H1 (cell line): Measurements from ENCODE around the gene GNAI2. TPM values are rescaled to one million over a fixed set of nuclear protein-coding genes. Genes with fewer than 3 reads are reported as not detected.
A peak's percentile ranks its signal among the peaks of the same experiment; 100 is the strongest.

Experiments used
- CTCF ChIA-PET: fragments of 300-600 bp; sonication (Branson Sonifier 250); formaldehyde crosslinking; loops from one replicate; lab custom pipeline; 2021; ENCODE audit not compliant: partially characterized antibody; lab: Charles Lee
- POLR2A ChIA-PET: fragments of 300-600 bp; sonication (Branson Sonifier 250); formaldehyde crosslinking; loops from one replicate; lab custom pipeline; 2021; ENCODE audit warnings: inconsistent platforms; ENCODE audit not compliant: partially characterized antibody; lab: Charles Lee
- DNase-seq, 2 experiments: peaks; one replicate each; pipeline versions ENCODE4 v3.0.0 to v3.0.0-alpha.2; 2010 to 2022; ENCODE audit warnings: low spot score in 2 of 2, low read depth in 1 of 2, mixed read lengths in 1 of 2
- FAIRE-seq: peaks from 2 replicates; lab custom pipeline; 2011; peaks lifted over from hg19 to GRCh38; lab: Jason Lieb, UNC
- H2AFZ ChIP-seq: 2 replicates; pipeline ENCODE4 v1.8.1; 2012; ENCODE audit warnings: low read length, inconsistent platforms
- H2AK5ac ChIP-seq: 2 replicates; pipeline ENCODE4 v1.6.1; 2013; ENCODE audit warnings: low read depth, low read length
- H2BK120ac ChIP-seq: replicated peaks from 2 replicates; pipeline ENCODE3; 2013; ENCODE audit warnings: low read depth, low read length, inconsistent platforms
- H2BK12ac ChIP-seq: 2 replicates; pipeline ENCODE4 v1.6.1; 2013; ENCODE audit warnings: low read depth, low read length
- H2BK15ac ChIP-seq: 2 replicates; pipeline ENCODE4 v1.6.1; 2013; ENCODE audit warnings: low read length
- H2BK20ac ChIP-seq: 2 replicates; pipeline ENCODE4 v1.6.1; 2013; ENCODE audit warnings: low read length
- H2BK5ac ChIP-seq: 2 replicates; pipeline ENCODE4 v1.6.1; 2013; ENCODE audit warnings: low read depth, low read length
- H3K14ac ChIP-seq: 2 replicates; pipeline ENCODE4 v1.6.1; 2013; ENCODE audit warnings: inconsistent platforms; ENCODE audit not compliant: insufficient read length
- H3K18ac ChIP-seq: 2 replicates; pipeline ENCODE4 v1.6.1; 2013; ENCODE audit warnings: low read length; ENCODE audit errors: extremely low read depth
- H3K23ac ChIP-seq: 2 replicates; pipeline ENCODE4 v1.6.1; 2013; ENCODE audit warnings: inconsistent platforms; ENCODE audit not compliant: insufficient read length
- H3K23me2 ChIP-seq: 2 replicates; pipeline ENCODE4 v1.6.1; 2013; ENCODE audit warnings: low read depth, low read length
- H3K27ac ChIP-seq: 2 replicates; pipeline ENCODE4 v1.6.1; 2011; ENCODE audit warnings: low read depth, low read length, inconsistent platforms
- H3K27me3 ChIP-seq, 4 experiments: replicated peaks in 1 of 4; 1 replicate in 1 of 4; 2 replicates in 3 of 4; pipeline versions ENCODE4 v1.6.1 to v1.8.1; 2011 to 2013; ENCODE audit warnings: low read length in 3 of 4, mild to moderate bottlenecking in 3 of 4, inconsistent platforms in 2 of 4, mixed read lengths in 2 of 4, moderate library complexity in 1 of 4; ENCODE audit not compliant: control insufficient read depth in 3 of 4, insufficient read depth in 3 of 4; ENCODE audit errors: extremely low read depth in 1 of 4
- H3K36me3 ChIP-seq, 4 experiments: 2 replicates each; pipeline versions ENCODE4 v1.6.1 to v1.8.1; 2011 to 2013; ENCODE audit warnings: mild to moderate bottlenecking in 4 of 4, low read length in 3 of 4, moderate library complexity in 2 of 4, control low read depth in 1 of 4, inconsistent platforms in 1 of 4; ENCODE audit not compliant: insufficient read depth in 4 of 4, control insufficient read depth in 2 of 4
- H3K4ac ChIP-seq: replicated peaks from 2 replicates; pipeline ENCODE3; 2013; ENCODE audit warnings: low read length, low read depth, mixed read lengths, inconsistent platforms; ENCODE audit not compliant: insufficient read length
- H3K4me1 ChIP-seq, 4 experiments: replicated peaks in 1 of 4; 1 replicate in 1 of 4; 2 replicates in 3 of 4; pipeline versions ENCODE4 v1.6.1 to v1.8.1; 2011 to 2013; ENCODE audit warnings: low read length in 3 of 4, inconsistent platforms in 2 of 4, mixed read lengths in 1 of 4; ENCODE audit not compliant: insufficient read depth in 4 of 4, control insufficient read depth in 3 of 4
- H3K4me2 ChIP-seq, 2 experiments: 2 replicates each; pipeline versions ENCODE4 v1.6.1 to v1.8.1; 2011 to 2013; ENCODE audit warnings: low read depth in 2 of 2, low read length in 2 of 2, control low read depth in 1 of 2, inconsistent platforms in 1 of 2, mild to moderate bottlenecking in 1 of 2; ENCODE audit not compliant: insufficient read depth in 1 of 2
- H3K4me3 ChIP-seq, 4 experiments: fragments of 200-600, 300-600 bp in 1 of 4; sonication (generic), shearing (Covaris generic), sonication (Bioruptor Twin) in 1 of 4; 2 replicates each; pipeline versions ENCODE4 v1.5.1 to v1.8.1; 2011 to 2016; ENCODE audit warnings: low read length in 4 of 4, low read depth in 3 of 4, control low read depth in 2 of 4, inconsistent platforms in 2 of 4, mild to moderate bottlenecking in 2 of 4, mixed read lengths in 1 of 4, moderate library complexity in 1 of 4; ENCODE audit not compliant: insufficient read depth in 2 of 4; ENCODE audit errors: extremely low read depth in 1 of 4
- H3K56ac ChIP-seq: replicated peaks from 2 replicates; pipeline ENCODE3; 2013; ENCODE audit warnings: low read depth, mild to moderate bottlenecking, mixed read lengths, low read length, inconsistent platforms; ENCODE audit not compliant: insufficient read length
- H3K79me1 ChIP-seq: 2 replicates; pipeline ENCODE4 v1.6.1; 2013; ENCODE audit warnings: low read depth, low read length, control low read depth
- H3K79me2 ChIP-seq, 2 experiments: 2 replicates each; pipeline versions ENCODE4 v1.6.1 to v1.8.1; 2012 to 2013; ENCODE audit warnings: low read length in 2 of 2, mild to moderate bottlenecking in 2 of 2, inconsistent platforms in 1 of 2; ENCODE audit not compliant: insufficient read depth in 2 of 2, control insufficient read depth in 1 of 2
- H3K9ac ChIP-seq, 4 experiments: replicated peaks in 1 of 4; 1 replicate in 1 of 4; 2 replicates in 3 of 4; pipeline versions ENCODE4 v1.6.1 to v1.8.1; 2011 to 2013; ENCODE audit warnings: low read depth in 3 of 4, low read length in 3 of 4, control low read depth in 2 of 4, mild to moderate bottlenecking in 2 of 4, moderate library complexity in 2 of 4, inconsistent platforms in 1 of 4; ENCODE audit errors: extremely low read depth in 1 of 4
- H3K9me3 ChIP-seq, 2 experiments: 2 replicates each; pipeline versions ENCODE4 v1.6.1 to v1.8.1; 2012 to 2013; ENCODE audit warnings: mild to moderate bottlenecking in 2 of 2, moderate library complexity in 2 of 2, control low read depth in 1 of 2, inconsistent platforms in 1 of 2, low read depth in 1 of 2, low read length in 1 of 2, mixed read lengths in 1 of 2; ENCODE audit not compliant: insufficient read depth in 2 of 2
- H4K20me1 ChIP-seq, 2 experiments: replicated peaks in 1 of 2; 2 replicates each; pipeline versions ENCODE3 to v1.8.1; 2011 to 2013; ENCODE audit warnings: inconsistent platforms in 2 of 2, low read length in 2 of 2, mild to moderate bottlenecking in 1 of 2; ENCODE audit not compliant: insufficient read depth in 2 of 2, control insufficient read depth in 1 of 2
- H4K5ac ChIP-seq: 2 replicates; pipeline ENCODE4 v1.6.1; 2013; ENCODE audit warnings: low read length, low read depth, mixed read lengths, inconsistent platforms; ENCODE audit not compliant: insufficient read length
- H4K8ac ChIP-seq: 2 replicates; pipeline ENCODE4 v1.8.0; 2013; ENCODE audit warnings: mild to moderate bottlenecking, moderate library complexity, low read length, inconsistent platforms; ENCODE audit not compliant: insufficient read depth; ENCODE audit errors: extremely low read depth
- H4K91ac ChIP-seq: replicated peaks from 2 replicates; pipeline ENCODE3; 2013; ENCODE audit warnings: low read length, mixed read lengths, inconsistent platforms; ENCODE audit not compliant: insufficient read length
- ATF3 ChIP-seq: IDR thresholded peaks from 2 replicates; pipeline ENCODE4 v1.6.1; 2011; ENCODE audit warnings: low read depth, mild to moderate bottlenecking, low read length; ENCODE audit not compliant: insufficient read depth
- EGR1 ChIP-seq: IDR thresholded peaks from 2 replicates; pipeline ENCODE4 v1.6.1; 2011; ENCODE audit warnings: low read depth, low read length, borderline replicate concordance
- EZH2 ChIP-seq: fragments of 200-600 bp; sonication (generic); IDR thresholded peaks from 2 replicates; pipeline ENCODE4 v1.7.1; 2012; ENCODE audit warnings: low read depth, mild to moderate bottlenecking, moderate library complexity, low read length, inconsistent platforms; ENCODE audit not compliant: severe bottlenecking
- GABPA ChIP-seq: IDR thresholded peaks from 2 replicates; pipeline ENCODE4 v1.6.1; 2011; ENCODE audit warnings: mild to moderate bottlenecking, low read length, moderate library complexity, borderline replicate concordance; ENCODE audit not compliant: insufficient read depth
- POLR2A ChIP-seq, 2 experiments: IDR thresholded peaks; 1 replicate in 1 of 2; 2 replicates in 1 of 2; pipeline ENCODE4 v1.6.1; 2011; ENCODE audit warnings: low read depth in 2 of 2, low read length in 2 of 2, mild to moderate bottlenecking in 2 of 2; ENCODE audit errors: control extremely low read depth in 1 of 2
- RBBP5 ChIP-seq: IDR thresholded peaks from 2 replicates; pipeline ENCODE4 v1.7.1; 2012; ENCODE audit warnings: low read depth, mild to moderate bottlenecking, inconsistent platforms, low read length, moderate library complexity, borderline replicate concordance
- RNF2 ChIP-seq: fragments of 200-900, 300-1000 bp; sonication (generic); IDR thresholded peaks from 2 replicates; pipeline ENCODE4 v1.7.1; 2016; ENCODE audit warnings: borderline replicate concordance, low read depth, mild to moderate bottlenecking, antibody characterized with exemption, low read length; ENCODE audit not compliant: poor library complexity, severe bottlenecking; ENCODE audit errors: missing control alignments
- SAP30 ChIP-seq: fragments of 300-600 bp; sonication (generic); IDR thresholded peaks from 2 replicates; pipeline ENCODE4 v1.7.1; 2012; ENCODE audit warnings: low read length, moderate library complexity, mild to moderate bottlenecking, inconsistent platforms; ENCODE audit not compliant: insufficient read depth, insufficient replicate concordance
- WGBS, 2 experiments: shearing (Covaris generic) in 1 of 2; methylation state at CpG; one replicate each; pipeline versions ENCODE4 v1.1.6 to v1.1.7; 2013 to 2015; ENCODE audit warnings: low lambda C conversion rate in 2 of 2, mixed read lengths in 2 of 2, inconsistent platforms in 1 of 2, low coverage in 1 of 2, missing lambda C conversion rate in 1 of 2; ENCODE audit not compliant: insufficient replicate concordance in 2 of 2, insufficient coverage in 1 of 2, insufficient read length in 1 of 2; ENCODE audit errors: extremely low coverage in 1 of 2, missing lambda C conversion rate in 1 of 2; 5-methylcytosine and 5-hydroxymethylcytosine counted together
- polyA plus RNA-seq, 7 experiments: library from polyadenylated mRNA; depleted of rRNA in 3 of 7; stranded (reverse) in 5 of 7; unstranded in 2 of 7; fragments of >200 nt in 5 of 7; fragments of 200-250 nt in 2 of 7; gene quantifications; 1 replicate in 5 of 7; 2 replicates in 1 of 7; 4 replicates in 1 of 7; pipeline versions ENCODE4 v1.2.1 to v1.2.3, GENCODE V29; 2011 to 2013; ENCODE audit warnings: missing spikeins in 2 of 7, mixed read lengths in 2 of 7
- total RNA-seq: library from RNA; stranded (reverse); fragmentation: NEBNext Ultra II Directional; extraction: Animal tissue kit (Norgen Biotek cat#: 25700); gene quantifications from 2 replicates; pipeline ENCODE4 v1.2.1, GENCODE V29; 2021

The GNAI2 gene
- total and polyA plus RNA-seq, 2 of the 8 experiments (the other 6 are each of a cell fraction or from before 2014, with no cell fraction given): 168 to 539 TPM

GRCh38 chr3:50275141-50275995, 39.4 kb downstream of the GNAI2 start:
- FAIRE-seq (no peak), DNase-seq (peak in 1 of 2 experiments; percentile 80)
- peak overlapping the region; percentile 74 for H3K4ac ChIP-seq
- no peak overlapping the region for H2BK20ac ChIP-seq
- H3K14ac ChIP-seq: no peak overlapping the region
- H2AFZ ChIP-seq: no peak overlapping the region
- no peak overlapping the region for H3K27ac ChIP-seq
- 0 out of 2 replicates have a peak overlapping the region, but pooled peaks have one; percentile 81 for H2BK12ac ChIP-seq
- H2BK120ac ChIP-seq: no peak overlapping the region
- peak overlapping the region; percentile 53 to 86 for H3K4me2 ChIP-seq
- peak overlapping the region; percentile 70 for H4K8ac ChIP-seq
- peak overlapping the region; percentile 32 for H3K18ac ChIP-seq
- H3K79me1 ChIP-seq: no peaks in the 10 kb centered on the region
- peak overlapping the region; percentile 20 to 61 (median 37) for H3K4me3 ChIP-seq
- no peak overlapping the region for H3K23ac ChIP-seq
- H3K4me1 ChIP-seq: peaks cover 0 to 13% (median 10%) of the 10 kb centered on the region in 4 experiments; a peak in 5 of 7 replicates
- peaks cover 2% of the 10 kb centered on the region; the same call in 1 of the 2 replicates for H3K23me2 ChIP-seq
- H4K91ac ChIP-seq: peak overlapping the region; percentile 90
- no peak overlapping the region; the same call in 1 of the 2 replicates for H2BK15ac ChIP-seq
- H3K79me2 ChIP-seq: no peaks in the 10 kb centered on the region
- H3K36me3 ChIP-seq: no peaks in the 10 kb centered on the region
- POLR2A ChIA-PET: interaction anchor here (0.6 to 9.6 kb wide), 18 partner anchors 7 to 748 kb away, joined by 3 to 122 read pairs (median 4); partner anchors contain the start of gene IFRD2
- no peak overlapping the region for H3K56ac ChIP-seq
- H4K20me1 ChIP-seq: no peaks in the 10 kb centered on the region
- H2AK5ac ChIP-seq: no peak overlapping the region
- H2BK5ac ChIP-seq: 0 out of 2 replicates have a peak overlapping the region, but pooled peaks have one; percentile 30
- CTCF ChIA-PET: interaction anchor here (0.6 to 53.5 kb wide), 24 partner anchors 9 to 483 kb away, joined by 3 to 2149 read pairs (median 4); partner anchors contain the start of genes GNAI2, GNAT1, HYAL2 and IFRD2
- WGBS, 2 experiments: 17% methylated on average over 54 of the region's 65 CpGs; no CpG with 5 or more reads in 1 of the 2 experiments
- peak overlapping the region in 2 of 4 experiments; percentile 13 to 21; a peak in 2 of 7 replicates for H3K9ac ChIP-seq
- no peaks in the 10 kb centered on the region; a peak in 1 of 4 replicates for H3K9me3 ChIP-seq
- H3K27me3 ChIP-seq: peaks cover 27 to 54% (median 43%) of the 10 kb centered on the region in 4 experiments
- no peak overlapping the region for H4K5ac ChIP-seq
- no peak for TF ChIP-seq ATF3
- 0 out of 2 replicates have a peak, but pooled peaks have one; percentile 37 for TF ChIP-seq RBBP5
- TF ChIP-seq EGR1: no peak
- TF ChIP-seq SAP30: no peak
- TF ChIP-seq POLR2A (IDR thresholded peaks at IDR 0.05; ENCODE audit: control extremely low read depth in 1 of 2, low read depth in 2 of 2, low read length in 2 of 2): 0 out of 3 replicates have a peak, but pooled peaks of 1 of the 2 experiments have one; percentile 18
- TF ChIP-seq EZH2: peak; percentile 19
- no peak for TF ChIP-seq RNF2
- peak; percentile 23; the same call in 1 of the 2 replicates for TF ChIP-seq GABPA
